ENCODE measurements around the gene KLF16.
A peak's percentile ranks its signal among the peaks of the same experiment; 100 is the strongest.

KLF16 gene

GRCh38 chr19:1812426-1813191 is 50.8 kb downstream of the KLF16 start:
- Histone ChIP-seq H3K9me3 (replicated peaks; ENCODE audit: insufficient read depth, low read length) (no peaks in the 10 kb centered on the region), H3K9ac (ENCODE audit: low read length) (peak overlapping the region; percentile 31; the same call in 1 of the 2 replicates)

GRCh38 chr19:1811942-1812425 is 51.4 kb downstream of the KLF16 start, which contains the start of gene ATP8B3:
TSS of gene ATP8B3 (minus strand) at chr19:1812276. CDS start at chr19:1811736, 540 bp downstream.
- Histone ChIP-seq H3K79me2 (ENCODE audit: low read length) (no peaks in the 10 kb centered on the region), H3K4me2 (ENCODE audit: low read depth, low read length) (peak within 1 kb of the TSS; percentile 100), H2AFZ (ENCODE audit: low read length) (peak within 1 kb of the TSS; percentile 95), H3K36me3 (replicated peaks; ENCODE audit: insufficient read depth, low read length) (peaks cover 4% of the 10 kb centered on the region; the same call in 1 of the 2 replicates), H3K9me2 (replicated peaks; ENCODE audit: insufficient read depth, low read length) (no peaks in the 10 kb centered on the region), H3K4me3 (ENCODE audit: low read length) (peak within 1 kb of the TSS; percentile 81), H3K27me3 (replicated peaks; ENCODE audit: insufficient read depth, low read length) (peaks cover 46% of the 10 kb centered on the region), H3K9me3 (replicated peaks; ENCODE audit: insufficient read depth, low read length) (no peaks in the 10 kb centered on the region), H3K4me1 (ENCODE audit: low read length) (peaks cover 7% of the 10 kb centered on the region), H3F3A (ENCODE audit: insufficient read depth, low read length) (no peaks in the 10 kb centered on the region; the same call in 1 of the 2 replicates), H4K20me1 (ENCODE audit: insufficient read depth, low read length) (no peaks in the 10 kb centered on the region), H3K9ac (ENCODE audit: low read length) (peak within 1 kb of the TSS; percentile 31; the same call in 1 of the 2 replicates), H3K27ac (ENCODE audit: low read length) (no peak within 1 kb of the TSS; the same call in 1 of the 2 replicates)
- TF ChIP-seq EZH2phosphoT487 (IDR thresholded peaks at IDR 0.05; ENCODE audit: low read length) (no peak), CTCF (IDR thresholded peaks at IDR 0.05; ENCODE audit: low read length) (peak; percentile 22)
- DNase-seq, result no peak

More at GRCh38 chr19:1812426-1813191, 50.8 kb downstream of the KLF16 start:
- H3K27me3 ChIP-seq (replicated peaks; ENCODE audit: insufficient read depth, low read length), result peaks cover 40% of the 10 kb centered on the region
- H3K9me2 ChIP-seq (replicated peaks; ENCODE audit: insufficient read depth, low read length), result no peaks in the 10 kb centered on the region
- H3K4me2 ChIP-seq (ENCODE audit: low read depth, low read length), result peak overlapping the region; percentile 100
- peaks cover 7% of the 10 kb centered on the region for H3K4me1 ChIP-seq (ENCODE audit: low read length)
- no peaks in the 10 kb centered on the region for H4K20me1 ChIP-seq (ENCODE audit: insufficient read depth, low read length)
- H3K79me2 ChIP-seq (ENCODE audit: low read length), result no peaks in the 10 kb centered on the region
- peak; percentile 93 for DNase-seq
- H3F3A ChIP-seq (ENCODE audit: insufficient read depth, low read length), result no peaks in the 10 kb centered on the region; the same call in 1 of the 2 replicates
- H3K4me3 ChIP-seq (ENCODE audit: low read length), result peak overlapping the region; percentile 81
- peaks cover 5% of the 10 kb centered on the region; the same call in 1 of the 2 replicates for H3K36me3 ChIP-seq (replicated peaks; ENCODE audit: insufficient read depth, low read length)
- no peak overlapping the region; the same call in 1 of the 2 replicates for H3K27ac ChIP-seq (ENCODE audit: low read length)
- peak overlapping the region; percentile 95 for H2AFZ ChIP-seq (ENCODE audit: low read length)
- TF ChIP-seq EZH2 (optimal IDR thresholded peaks at IDR 0.05; ENCODE audit: low read depth, low read length), result no peak
- peak; percentile 92 for TF ChIP-seq CTCF (IDR thresholded peaks at IDR 0.05; ENCODE audit: low read length)

- no peak overlapping the region; the same call in 1 of the 2 replicates for H3K4me2 ChIP-seq (ENCODE audit: low read depth, low read length)
- H3K9me3 ChIP-seq (replicated peaks; ENCODE audit: insufficient read depth, low read length), result no peaks in the 10 kb centered on the region
- no peaks in the 10 kb centered on the region for H4K20me1 ChIP-seq (ENCODE audit: insufficient read depth, low read length)
- H3K4me3 ChIP-seq (ENCODE audit: low read length), result no peak overlapping the region; the same call in 1 of the 2 replicates
- no peak overlapping the region for H2AFZ ChIP-seq (ENCODE audit: low read length)
- no peaks in the 10 kb centered on the region for H3K79me2 ChIP-seq (ENCODE audit: low read length)
- no peak for TF ChIP-seq EZH2 (optimal IDR thresholded peaks at IDR 0.05; ENCODE audit: low read depth, low read length)
- peaks cover 7% of the 10 kb centered on the region for H3K4me1 ChIP-seq (ENCODE audit: low read length)
- no peak overlapping the region for H3K27ac ChIP-seq (ENCODE audit: low read length)
- H3K36me3 ChIP-seq (replicated peaks; ENCODE audit: insufficient read depth, low read length), result peaks cover 4% of the 10 kb centered on the region; the same call in 1 of the 2 replicates
- H3K9ac ChIP-seq (ENCODE audit: low read length), result no peak overlapping the region
- H3F3A ChIP-seq (ENCODE audit: insufficient read depth, low read length), result no peaks in the 10 kb centered on the region; the same call in 1 of the 2 replicates
- no peak for DNase-seq
- H3K27me3 ChIP-seq (replicated peaks; ENCODE audit: insufficient read depth, low read length), result peaks cover 51% of the 10 kb centered on the region
- H3K9me2 ChIP-seq (replicated peaks; ENCODE audit: insufficient read depth, low read length), result no peaks in the 10 kb centered on the region
These were observed 51.9 kb downstream of the KLF16 start for GRCh38 chr19:1811472-1811894.

All from MM.1S (cell line).